GM21447 (cell line): Measurements from ENCODE around the gene ST8SIA2.

Experiments
- ATAC-seq: cut with Tn5 transposase; IDR thresholded peaks from one replicate; pipeline ENCODE4 v1.9.1; 2021; ENCODE audit not compliant: unreplicated experiment

ST8SIA2 gene

DNA sequence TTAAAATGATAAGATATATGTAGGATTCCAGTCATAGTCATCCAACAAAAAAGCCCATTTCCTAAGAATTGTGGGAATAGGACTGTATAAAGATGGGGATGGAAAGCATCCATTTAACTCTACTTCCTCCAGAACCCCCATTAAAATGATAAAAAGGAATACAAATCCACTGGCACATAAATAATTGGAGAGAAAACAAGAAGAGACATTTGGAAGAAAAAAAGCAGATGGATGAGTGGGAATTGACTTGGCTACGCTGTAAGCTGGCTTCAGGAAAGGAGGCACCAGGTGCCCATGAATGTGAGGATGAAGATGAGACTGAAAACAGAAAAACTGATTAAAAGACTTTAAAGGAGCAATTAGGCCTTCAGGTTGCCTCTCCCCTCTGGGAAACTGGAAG, 91.8 kb downstream of the ST8SIA2 start:
- no peak for ATAC-seq

DNA sequence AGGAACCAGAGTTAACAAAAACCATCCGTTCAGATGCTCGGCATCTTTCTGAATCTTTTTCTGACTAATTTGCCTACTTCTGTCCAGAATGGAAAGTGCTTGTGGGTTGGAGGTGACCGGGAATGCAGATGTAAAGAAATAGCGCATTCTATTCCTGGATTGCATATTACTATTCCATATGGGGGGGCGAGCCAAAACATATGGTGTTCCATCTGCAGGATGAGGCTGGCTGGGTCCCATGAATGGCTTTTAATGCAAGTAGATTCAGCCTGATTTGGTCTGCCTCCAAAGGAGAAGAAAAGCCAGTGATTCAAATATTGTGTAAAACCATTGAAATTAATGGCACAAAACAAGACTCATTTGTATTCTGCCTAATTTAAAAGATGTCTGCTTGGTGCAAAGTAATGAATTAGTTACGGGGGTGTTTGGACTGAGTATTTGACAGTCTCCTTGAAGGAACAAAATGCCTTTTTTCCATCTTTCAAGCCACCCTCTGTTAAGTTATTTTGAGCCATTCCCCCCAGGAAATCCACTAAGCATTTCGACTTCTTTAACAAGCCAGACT, 99.0 kb downstream of the ST8SIA2 start:
- ATAC-seq, result no peak

DNA sequence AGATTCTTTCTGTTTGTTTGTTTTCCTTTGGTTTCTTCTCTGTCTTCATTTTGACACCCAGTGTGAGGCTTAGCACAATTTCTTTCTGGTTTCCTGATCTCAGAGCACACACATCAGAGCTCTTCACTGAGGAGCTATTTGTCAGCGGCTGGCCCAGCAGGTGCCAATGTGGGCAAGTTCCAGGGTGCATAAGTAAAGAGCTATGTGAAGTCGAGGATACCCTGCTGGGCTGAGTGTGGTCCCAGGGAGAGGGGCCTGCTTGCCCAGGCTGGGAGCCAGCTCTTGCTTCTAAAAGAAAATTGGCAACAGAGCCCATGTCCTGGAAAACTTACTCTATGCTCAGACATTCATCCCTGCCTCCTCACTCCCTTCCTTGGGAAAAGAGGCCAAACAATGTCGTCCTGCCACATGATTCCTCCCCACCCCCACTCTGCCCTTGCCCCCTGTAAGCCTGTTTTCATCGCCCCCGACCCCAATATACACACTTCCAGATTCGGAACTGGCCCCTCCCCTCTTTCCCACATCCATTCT, 101.2 kb downstream of the ST8SIA2 start:
- no peak for ATAC-seq

DNA sequence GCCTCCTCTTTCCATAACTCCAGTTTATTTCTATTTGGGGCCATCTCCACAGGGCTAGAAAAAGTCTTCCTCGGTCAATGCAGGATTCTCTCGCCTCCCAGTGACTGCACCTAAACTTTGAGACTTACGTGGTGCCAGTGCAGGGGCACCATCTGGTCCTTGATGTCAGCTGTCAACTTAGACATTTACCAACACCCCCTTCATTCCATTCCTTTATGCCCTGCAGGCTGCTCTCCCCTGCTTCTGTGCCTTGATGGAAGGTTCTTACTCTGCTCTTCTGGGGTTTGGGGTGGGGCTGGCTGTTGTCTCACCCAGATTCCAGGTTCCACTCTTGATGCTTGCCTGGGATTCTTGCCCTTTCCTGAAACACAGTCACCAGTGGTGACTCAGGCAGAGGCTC, 101.8 kb downstream of the ST8SIA2 start:
- ATAC-seq, result no peak

DNA sequence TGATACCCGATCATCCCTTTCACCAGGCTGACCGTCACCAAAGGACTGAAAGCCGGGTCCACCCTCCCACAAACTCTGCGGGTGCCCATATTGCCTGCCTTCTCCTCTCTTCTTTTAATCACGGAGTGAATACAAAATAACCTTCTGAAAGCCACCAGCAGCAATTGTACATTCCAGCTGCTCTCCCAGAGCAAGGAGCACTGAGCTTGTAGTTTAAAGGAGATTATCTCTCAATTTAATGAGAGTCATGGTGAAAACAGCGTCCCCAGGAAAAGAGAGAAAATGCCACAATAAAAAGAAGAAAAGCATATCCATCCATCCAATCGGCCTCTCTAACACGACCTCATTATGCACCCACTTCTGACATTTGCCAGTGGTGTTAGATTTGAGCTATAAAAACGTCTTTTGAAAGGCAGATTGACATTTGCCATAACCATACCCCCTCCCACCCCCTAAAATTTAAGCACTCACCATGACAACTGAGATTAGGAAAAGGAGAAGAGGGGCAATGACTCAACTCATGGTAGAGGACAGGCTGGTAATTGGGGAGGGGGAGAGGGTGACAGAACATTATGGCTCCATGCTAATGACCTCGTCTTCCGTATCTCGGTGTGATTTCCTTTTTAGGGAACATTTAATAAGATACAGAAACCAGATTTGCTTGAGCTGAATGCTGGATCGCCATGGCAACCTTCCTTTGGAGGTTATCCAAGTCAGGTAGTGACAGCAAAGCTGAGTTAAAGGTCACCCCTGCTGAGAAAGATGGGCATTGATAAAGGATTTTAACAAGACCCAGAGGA, 106.2 kb downstream of the ST8SIA2 start:
- no peak for ATAC-seq

DNA sequence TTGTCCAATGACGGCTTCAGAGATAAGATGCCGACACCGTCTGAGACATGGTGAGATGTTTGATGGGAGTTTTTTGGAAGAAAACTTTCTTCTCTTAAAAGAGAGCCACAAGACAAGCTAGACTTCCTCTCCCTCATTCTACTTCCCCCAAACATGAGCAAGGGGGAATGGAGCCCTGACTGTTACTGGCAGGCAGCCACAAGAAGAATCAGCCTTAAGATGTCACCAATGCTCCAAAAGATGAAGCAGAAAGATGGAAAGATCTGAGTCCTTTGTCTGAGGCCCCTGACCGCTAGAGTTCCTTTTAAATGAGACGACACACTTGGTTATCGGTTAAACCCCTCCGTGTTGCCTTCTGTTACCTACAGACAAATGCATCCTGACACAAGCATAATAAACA, 108.7 kb downstream of the ST8SIA2 start:
- no peak for ATAC-seq

DNA sequence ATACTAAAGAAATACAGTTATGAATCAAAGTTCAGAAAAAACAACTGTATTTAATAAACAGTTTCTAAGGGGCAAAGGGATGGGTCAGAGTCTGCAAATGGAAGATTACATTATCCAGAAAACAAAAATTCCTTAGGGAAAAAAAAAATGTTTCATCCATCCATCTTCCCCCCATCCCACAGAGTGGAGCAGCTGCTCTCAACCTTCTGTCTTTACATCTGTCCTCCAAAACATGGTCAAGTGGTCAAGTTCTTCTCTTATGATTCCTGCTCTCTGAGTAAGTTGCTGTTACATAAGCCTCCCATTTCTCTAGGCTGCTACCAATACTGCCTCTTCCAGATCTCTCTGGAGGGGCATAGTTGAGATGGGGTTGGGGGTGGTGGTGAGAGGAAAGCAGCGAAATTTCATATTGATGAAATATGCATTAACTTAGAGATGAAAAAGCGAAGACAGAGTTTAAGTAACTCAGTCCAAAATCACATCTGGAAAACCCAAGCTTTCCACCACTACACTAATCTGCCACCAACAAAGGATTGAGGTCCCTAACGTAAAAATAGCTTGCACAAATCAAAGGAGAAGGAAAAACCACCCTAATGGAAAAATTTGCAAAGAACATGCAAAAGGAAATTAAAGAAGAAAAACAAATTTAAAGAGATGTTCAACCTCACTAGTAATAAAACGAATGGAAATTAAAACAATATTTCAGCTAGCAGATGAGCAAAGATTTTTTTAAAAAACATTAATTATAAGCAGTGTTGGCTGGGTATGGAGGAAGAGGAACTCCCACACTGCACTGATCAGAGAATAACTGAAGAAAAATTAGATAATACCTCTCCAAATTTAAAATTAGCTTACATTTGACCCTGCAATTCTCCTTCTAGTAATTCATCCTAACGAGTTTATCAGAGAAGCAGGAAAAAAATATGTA, 109.5 kb downstream of the ST8SIA2 start:
- ATAC-seq, result no peak

DNA sequence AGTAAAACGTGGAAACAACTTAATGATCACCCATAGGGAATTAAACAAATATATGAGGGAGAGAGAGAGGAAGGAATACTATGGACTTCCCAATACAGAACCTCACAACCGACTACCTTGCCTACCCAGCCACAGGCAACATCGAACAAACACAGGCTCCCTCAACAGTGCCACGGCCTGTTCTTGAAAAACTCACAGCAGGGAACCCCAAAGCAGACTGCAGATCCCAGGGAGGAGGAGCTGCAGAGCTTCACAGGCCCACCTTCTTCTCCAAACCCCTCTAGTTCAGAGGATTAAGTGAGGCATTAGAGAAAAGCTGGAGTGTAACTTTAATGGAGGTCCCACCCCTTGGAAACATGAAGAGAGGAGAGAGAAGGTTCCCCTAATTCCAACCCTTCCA, 110.2 kb downstream of the ST8SIA2 start:
- no peak for ATAC-seq

DNA sequence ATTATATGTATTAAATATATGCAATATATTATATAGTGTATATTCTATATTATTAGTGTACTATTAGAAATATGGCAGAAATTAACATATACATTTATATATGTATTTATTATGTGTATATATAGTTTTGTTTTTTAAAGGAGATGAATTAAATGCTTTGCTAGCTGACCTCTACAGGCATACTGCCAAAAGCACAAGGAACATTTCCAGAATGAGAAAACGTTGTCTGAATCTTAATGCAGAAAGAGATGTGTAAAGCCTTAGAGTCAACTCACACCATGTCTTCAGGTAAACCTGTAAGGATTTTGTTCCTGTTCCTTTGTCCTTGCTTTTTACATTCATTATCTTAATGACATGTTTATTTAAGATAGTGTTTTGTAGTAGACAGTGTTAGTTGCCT, 111.9 kb downstream of the ST8SIA2 start:
- ATAC-seq, result no peak

DNA sequence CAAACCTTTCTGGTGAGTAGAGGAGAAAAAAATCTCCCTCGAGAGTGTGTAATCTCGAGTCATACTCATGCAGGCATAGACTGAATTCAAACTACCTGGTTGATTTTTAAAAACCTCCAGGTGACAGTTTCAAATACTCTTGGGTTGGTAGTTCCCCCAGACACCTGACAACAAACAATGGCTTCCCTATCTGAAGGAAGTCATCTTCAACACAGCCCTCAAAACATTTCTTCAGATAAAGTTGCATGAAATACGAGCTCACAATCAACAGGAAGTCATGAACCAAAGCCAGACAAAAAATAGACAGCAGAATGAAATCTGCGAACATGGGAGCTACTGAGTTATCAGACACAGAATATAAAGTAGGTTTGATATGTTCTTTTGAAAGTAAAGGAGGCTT, 112.8 kb downstream of the ST8SIA2 start:
- ATAC-seq, result no peak

DNA sequence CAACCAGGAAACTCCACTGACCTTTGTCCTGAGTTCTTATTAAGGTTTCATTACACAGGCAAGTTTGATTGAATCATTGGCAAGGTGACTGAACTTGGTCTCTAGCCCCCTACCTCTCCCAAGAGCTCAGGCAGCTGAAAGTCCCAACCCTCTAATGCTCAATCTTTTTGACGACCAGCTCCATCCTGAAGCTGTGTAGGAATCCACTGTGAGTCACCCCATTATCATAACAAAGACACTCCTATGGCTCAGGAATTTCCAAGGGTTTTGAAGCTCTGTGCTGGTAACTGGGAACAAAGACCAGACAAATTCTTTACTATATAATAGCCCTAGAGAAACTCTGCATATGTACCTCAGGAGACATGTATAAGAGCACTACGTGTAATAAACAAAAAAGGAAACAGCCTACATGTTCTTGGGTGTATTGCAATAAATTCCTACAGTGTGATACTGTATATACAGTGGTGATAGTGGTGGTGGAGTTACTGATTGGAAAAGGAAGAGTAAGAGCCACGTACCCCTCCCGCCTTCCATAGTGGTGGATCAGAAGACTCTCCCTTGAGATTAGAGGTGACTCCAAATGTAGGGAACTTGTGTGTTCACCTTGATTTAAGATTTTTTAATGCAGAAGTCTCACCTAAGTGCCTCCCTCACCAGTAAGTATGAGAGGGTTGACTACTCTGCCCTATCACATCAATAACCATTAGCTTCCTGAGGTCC, 116.6 kb downstream of the ST8SIA2 start:
- no peak for ATAC-seq
